Thyroid gland (tissue), 4 donors: ENCODE results near the gene ERAL1. TPM values are rescaled to one million over a fixed set of nuclear protein-coding genes. Genes with fewer than 3 reads are reported as not detected.
A peak's percentile ranks its signal among the peaks of the same experiment; 100 is the strongest.
"Not testable (repeated sequence)": the region's sequence is repeated elsewhere in the genome, so short reads cannot be mapped to it uniquely, and the experiment has no call there.

Experiments used
- DNase-seq, 2 donors: peaks; one replicate each; pipeline ENCODE4 v3.0.0-alpha.2; 2019
- H3K27ac ChIP-seq, 3 donors: fragments of 200-600 bp; sonication (generic); 1 replicate in 2 of 3; 2 replicates in 1 of 3; pipeline ENCODE4 v1.5.1; 2016 to 2019; ENCODE audit warnings: mild to moderate bottlenecking in 1 of 3, moderate library complexity in 1 of 3
- H3K27me3 ChIP-seq: fragments of 200-600 bp; sonication (generic); one replicate; pipeline ENCODE4 v1.5.1; 2019
- H3K36me3 ChIP-seq, 2 donors: fragments of 200-600 bp; sonication (generic); one replicate each; pipeline ENCODE4 v1.5.1; 2016 to 2019
- H3K4me1 ChIP-seq, 2 donors: fragments of 200-600 bp; sonication (generic); one replicate each; pipeline ENCODE4 v1.5.1; 2017 to 2019
- H3K4me3 ChIP-seq, 3 donors: fragments of 200-600 bp; sonication (generic); replicated peaks in 1 of 3; 1 replicate in 2 of 3; 2 replicates in 1 of 3; pipeline ENCODE4 v1.5.1; 2016; ENCODE audit warnings: mild to moderate bottlenecking in 1 of 3
- H3K9me3 ChIP-seq: fragments of 200-600 bp; sonication (generic); one replicate; pipeline ENCODE4 v1.5.1; 2017
- CTCF ChIP-seq, 6 experiments: fragments of 200-600 bp in 3 of 6; fragments of 450-650 bp in 3 of 6; sonication (generic) in 3 of 6; IDR thresholded peaks; one replicate each; pipeline ENCODE4 v1.5.1; 2016 to 2019; ENCODE audit warnings: antibody characterized with exemption in 6 of 6, mild to moderate bottlenecking in 2 of 6, inconsistent platforms in 1 of 6, moderate library complexity in 1 of 6
- POLR2A ChIP-seq, 2 donors: fragments of 450-650 bp; IDR thresholded peaks; one replicate each; pipeline ENCODE4 v1.6.1; 2017; ENCODE audit warnings: antibody characterized with exemption in 2 of 2, mild to moderate bottlenecking in 2 of 2, moderate library complexity in 1 of 2
- WGBS, 2 donors: methylation state at CpG; one replicate each; pipeline ENCODE4 v1.1.5; 2017; 5-methylcytosine and 5-hydroxymethylcytosine counted together
- intact Hi-C: fragments of 100-400 bp; cut with DNase I; formaldehyde crosslinking; loops from one replicate; pipeline ENCODE4 v1.15.1; 2023
- total RNA-seq, 4 donors: library from RNA; depleted of rRNA; stranded (reverse); fragments of >200 nt; gene quantifications; one replicate each; pipeline ENCODE4 v1.2.3, GENCODE V29; 2016

ERAL1 gene
- total RNA-seq, 4 donors from 2014 or later: 23.1 to 59.3 (median 41.2) TPM

GRCh38 chr17:28841901-28842281 is 12.9 kb upstream of the ERAL1 start:
- Histone ChIP-seq H3K27me3 (no peaks in the 10 kb centered on the region), H3K27ac (peak overlapping the region in 2 of 3 donors; percentile 58 to 81), H3K4me3 (peak overlapping the region; percentile 25 to 75 (median 36)), H3K9me3 (no peaks in the 10 kb centered on the region), H3K36me3 (no peaks in the 10 kb centered on the region), H3K4me1 (peaks cover 12 to 13% of the 10 kb centered on the region in 2 donors)
- intact Hi-C loops: no loop called here
- WGBS, 2 donors: 5 to 9% methylated on average over 6 of the region's 6 CpGs
- TF ChIP-seq POLR2A (IDR thresholded peaks at IDR 0.05): no peak
- TF ChIP-seq CTCF (IDR thresholded peaks at IDR 0.05): no peak
- no peak for DNase-seq

GRCh38 chr17:28842282-28843012 is 12.4 kb upstream of the ERAL1 start, which contains the start of gene FAM222B:
TSS of gene FAM222B (minus strand) at chr17:28842790. CDS start at chr17:28766667, 76,123 bp downstream.
- Histone ChIP-seq H3K4me3 (peak within 1 kb of the TSS; percentile 25 to 75 (median 36)), H3K9me3 (no peaks in the 10 kb centered on the region), H3K36me3 (no peaks in the 10 kb centered on the region), H3K27ac (peak within 1 kb of the TSS; percentile 36 to 81 (median 58)), H3K4me1 (peaks cover 12 to 13% of the 10 kb centered on the region in 2 donors), H3K27me3 (no peaks in the 10 kb centered on the region)
- intact Hi-C loops: no loop called here
- peak in 1 of 2 donors; percentile 78 for TF ChIP-seq POLR2A (IDR thresholded peaks at IDR 0.05)
- TF ChIP-seq CTCF (IDR thresholded peaks at IDR 0.05): peak in 1 of 6 experiments; percentile 24
- DNase-seq: peak; percentile 83 to 85
- 0 to 1% methylated on average over 29 to 31 of the region's 44 CpGs for WGBS, 2 donors

GRCh38 chr17:28843816-28844148 is 11.0 kb upstream of the ERAL1 start:
- no peak for DNase-seq

GRCh38 chr17:28846231-28846630 is 8.6 kb upstream of the ERAL1 start:
- TF ChIP-seq CTCF (IDR thresholded peaks at IDR 0.05): no peak
- TF ChIP-seq POLR2A (IDR thresholded peaks at IDR 0.05): no peak
- H3K4me1 ChIP-seq: peaks cover 11 to 12% of the 10 kb centered on the region in 2 donors
- 90 to 94% methylated on average over 10 of the region's 10 CpGs for WGBS, 2 donors
- intact Hi-C loops: no loop called here
- no peak for DNase-seq
- H3K27ac ChIP-seq: no peak overlapping the region
- H3K36me3 ChIP-seq: no peaks in the 10 kb centered on the region
- H3K27me3 ChIP-seq: no peaks in the 10 kb centered on the region
- H3K9me3 ChIP-seq: no peaks in the 10 kb centered on the region
- H3K4me3 ChIP-seq: no peak overlapping the region

More at GRCh38 chr17:28843816-28844148, 11.0 kb upstream of the ERAL1 start:
- TF ChIP-seq POLR2A (IDR thresholded peaks at IDR 0.05) (no peak), CTCF (IDR thresholded peaks at IDR 0.05) (no peak)
- 92 to 94% methylated on average over 4 to 5 of the region's 6 CpGs for WGBS, 2 donors
- H3K27ac ChIP-seq: no peak overlapping the region
- H3K9me3 ChIP-seq: no peaks in the 10 kb centered on the region
- H3K4me3 ChIP-seq: no peak overlapping the region
- H3K4me1 ChIP-seq: peaks cover 12 to 13% of the 10 kb centered on the region in 2 donors
- intact Hi-C loops: no loop called here
- no peaks in the 10 kb centered on the region for H3K27me3 ChIP-seq
- H3K36me3 ChIP-seq: no peaks in the 10 kb centered on the region

- H3K27ac ChIP-seq, intact Hi-C loops, H3K4me3 ChIP-seq, DNase-seq, H3K4me1 ChIP-seq, H3K27me3 ChIP-seq, H3K9me3 ChIP-seq, H3K36me3 ChIP-seq: not testable (repeated sequence)
- WGBS, 2 donors: 87 to 94% methylated on average over 9 of the region's 9 CpGs
Measured at GRCh38 chr17:28846699-28847098, 8.1 kb upstream of the ERAL1 start.
